ENCODE data around the gene GIMAP1. TPM values are rescaled to one million over a fixed set of nuclear protein-coding genes. Genes with fewer than 3 reads are reported as not detected.
"Not testable (repeated sequence)": the region's sequence is repeated elsewhere in the genome, so short reads cannot be mapped to it uniquely, and the experiment has no call there.

GIMAP1 gene
- not detected in 2 replicates for total RNA-seq (2014; rRNA removed; shearing (Covaris generic))

GRCh38 chr7:150716368-150716767 is at the start of gene GIMAP1:
Gene GIMAP1 (plus strand): TSS chr7:150716613. CDS start chr7:150719048, 2,435 bp downstream.
- no peak for DNase-seq (ENCODE audit: low spot score)

GRCh38 chr7:150668472-150668911 is 47.9 kb upstream of the GIMAP1 start:
- no peak for DNase-seq (ENCODE audit: low spot score)

DNA sequence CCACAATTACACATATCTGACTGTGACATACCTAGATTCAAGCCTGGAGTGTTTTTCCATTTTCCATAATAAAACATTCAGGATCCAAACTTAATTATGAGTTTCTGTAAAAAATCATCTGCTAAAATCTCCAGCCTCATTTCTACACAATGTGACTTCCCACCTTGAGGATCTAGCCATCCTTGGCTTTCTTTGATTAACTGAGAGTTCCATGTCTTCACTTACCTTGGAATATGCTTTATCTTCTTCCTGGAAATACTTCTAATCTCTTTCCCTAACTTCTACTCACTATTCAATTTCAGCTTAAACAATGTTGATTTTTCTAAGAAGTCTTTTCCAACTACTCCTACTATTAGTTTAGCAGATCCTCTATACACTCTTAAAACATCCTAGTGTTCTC is 47.4 kb upstream of the GIMAP1 start:
- no peak for DNase-seq (ENCODE audit: low spot score)

DNA sequence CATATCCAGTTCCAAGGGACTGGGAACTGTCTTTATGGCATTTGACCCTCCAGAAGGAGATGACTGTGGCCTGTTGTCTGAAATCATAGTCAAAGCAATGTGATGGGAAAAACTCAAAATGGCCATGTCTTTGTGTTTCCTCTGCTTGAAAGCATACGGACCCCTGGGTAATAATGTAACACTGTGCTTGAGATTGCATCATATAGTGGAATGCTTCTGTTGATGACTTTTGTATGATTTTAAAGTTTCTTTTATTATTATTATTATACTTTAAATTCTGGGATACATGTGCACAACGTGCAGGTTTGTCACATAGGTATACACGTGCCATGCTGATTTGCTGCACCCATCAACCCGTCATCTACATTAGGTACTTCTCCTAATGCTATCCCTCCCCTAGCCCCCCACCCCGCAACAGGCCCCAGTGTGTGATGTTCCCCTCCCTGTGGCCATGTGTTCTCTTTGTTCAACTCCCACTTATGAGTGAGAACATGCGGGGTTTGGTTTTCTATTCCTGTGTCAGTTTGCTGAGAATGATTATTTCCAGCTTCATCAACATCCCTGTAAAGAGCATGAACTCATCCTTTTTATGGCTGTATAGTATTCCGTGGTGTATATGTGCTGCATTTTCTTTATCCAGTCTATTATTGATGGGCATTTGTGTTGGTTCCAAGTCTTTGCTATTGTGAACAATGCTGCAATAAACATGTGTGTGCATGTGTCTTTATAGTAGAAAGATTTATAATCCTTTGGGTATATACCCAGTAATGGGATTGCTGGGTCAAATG is 44.4 kb upstream of the GIMAP1 start:
- DNase-seq (ENCODE audit: low spot score) = not testable (repeated sequence)

DNA sequence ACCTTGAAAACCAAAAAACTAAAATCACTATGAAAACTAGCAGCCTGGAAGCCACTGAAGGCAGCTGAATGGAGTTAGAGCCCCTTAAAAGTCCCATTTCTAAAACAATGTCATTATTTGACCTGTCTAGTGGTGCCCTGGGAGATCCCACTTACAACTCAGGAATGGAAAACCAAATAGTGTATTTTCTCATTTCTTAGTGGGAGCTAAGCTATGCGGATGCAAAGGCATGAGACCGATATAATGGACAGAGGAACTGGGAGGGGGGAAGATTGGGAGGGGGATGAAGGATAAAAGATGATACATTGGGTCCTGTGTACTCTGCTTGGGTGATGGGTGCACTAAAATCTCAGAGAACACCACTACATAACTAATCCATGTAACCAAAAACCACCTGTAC is 40.7 kb upstream of the GIMAP1 start:
- DNase-seq (ENCODE audit: low spot score) = no peak

- not testable (repeated sequence) for DNase-seq (ENCODE audit: low spot score)
These were observed 40.1 kb upstream of the GIMAP1 start for GRCh38 chr7:150676276-150676675.

DNA sequence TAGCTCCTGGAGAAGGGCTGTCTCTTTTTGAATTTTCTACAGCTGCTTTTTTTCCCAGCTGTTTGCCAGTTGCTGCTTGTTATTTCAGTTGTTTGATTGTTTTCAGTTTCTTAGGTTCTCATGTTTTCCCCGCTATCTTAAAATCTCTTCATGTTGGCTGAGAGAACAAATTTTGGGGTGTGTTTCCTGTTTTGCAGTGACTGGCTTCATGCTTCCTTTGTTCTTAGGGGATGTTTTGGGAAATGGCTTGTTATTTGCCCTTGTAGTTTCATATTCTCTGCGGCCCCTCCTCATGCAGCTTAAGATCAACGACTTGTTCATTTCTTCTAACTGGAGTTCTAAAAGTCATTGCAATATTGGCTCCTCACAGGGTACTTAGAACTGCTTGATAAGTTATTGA is 39.6 kb upstream of the GIMAP1 start:
- DNase-seq (ENCODE audit: low spot score) = not testable (repeated sequence)

DNA sequence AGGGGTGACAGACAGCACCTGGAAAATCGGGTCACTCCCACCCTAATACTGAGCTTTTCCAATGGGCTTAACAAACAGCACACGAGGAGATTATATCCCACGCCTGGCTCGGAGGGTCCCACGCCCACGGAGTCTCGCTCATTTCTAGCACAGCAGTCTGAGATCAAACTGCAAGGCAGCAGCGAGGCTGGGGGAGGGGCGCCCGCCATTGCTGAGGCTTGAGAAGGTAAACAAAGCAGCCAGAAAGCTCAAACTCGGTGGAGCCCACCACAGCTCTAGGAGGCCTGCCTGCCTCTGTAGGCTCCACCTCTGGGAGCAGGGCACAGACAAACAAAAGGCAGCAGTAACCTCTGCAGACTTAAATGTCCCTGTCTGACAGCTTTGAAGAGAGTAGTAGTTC is 37.8 kb upstream of the GIMAP1 start:
- DNase-seq (ENCODE audit: low spot score) = not testable (repeated sequence)

DNA sequence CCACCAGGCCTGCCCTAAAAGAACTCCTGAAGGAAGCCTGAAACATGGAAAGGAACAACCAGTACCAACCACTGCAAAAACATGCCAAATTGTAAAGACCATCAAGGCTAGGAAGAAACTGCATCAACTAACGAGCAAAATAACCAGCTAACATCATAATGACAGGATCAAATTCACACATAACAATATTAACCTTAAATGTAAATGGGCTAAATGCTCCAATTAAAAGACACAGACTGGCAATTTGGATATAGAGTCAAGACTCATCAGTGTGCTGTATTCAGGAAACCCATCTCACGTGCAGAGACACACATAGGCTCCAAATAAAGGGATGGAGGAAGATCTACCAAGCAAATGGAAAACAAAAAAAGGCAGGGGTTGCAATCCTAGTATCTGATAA is 36.0 kb upstream of the GIMAP1 start:
- not testable (repeated sequence) for DNase-seq (ENCODE audit: low spot score)

- DNase-seq (ENCODE audit: low spot score) = peak; percentile 66
These were observed 31.0 kb upstream of the GIMAP1 start, which contains the start of gene GIMAP2 for GRCh38 chr7:150685219-150686029. Gene GIMAP2 (plus strand): TSS chr7:150685706. CDS start chr7:150687060, 1,354 bp downstream.

GRCh38 chr7:150686030-150686631 is 30.3 kb upstream of the GIMAP1 start:
- DNase-seq (ENCODE audit: low spot score) = no peak

DNA sequence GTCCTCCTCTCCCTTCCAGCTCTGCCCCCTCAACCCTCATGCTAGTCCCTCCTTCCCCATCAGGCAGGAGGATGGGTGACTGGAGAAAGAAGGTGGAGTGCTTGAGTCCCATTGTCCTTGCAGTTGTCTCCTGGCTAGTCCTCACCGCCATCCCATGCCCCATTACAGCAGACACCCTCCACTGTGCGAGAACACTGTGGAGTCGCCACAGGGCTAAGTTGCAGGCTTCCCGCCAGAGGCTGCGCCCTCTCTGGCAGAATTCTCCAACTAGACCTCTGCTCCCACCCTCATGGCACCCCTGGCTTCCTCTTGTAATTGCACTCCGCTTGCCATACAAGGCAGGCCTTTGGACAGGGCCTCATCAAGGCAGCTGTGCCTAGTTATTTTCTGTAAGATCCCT is 27.8 kb upstream of the GIMAP1 start:
- DNase-seq (ENCODE audit: low spot score) = no peak

- no peak for DNase-seq (ENCODE audit: low spot score)
These were observed 20.8 kb upstream of the GIMAP1 start for GRCh38 chr7:150695654-150696053.

DNA sequence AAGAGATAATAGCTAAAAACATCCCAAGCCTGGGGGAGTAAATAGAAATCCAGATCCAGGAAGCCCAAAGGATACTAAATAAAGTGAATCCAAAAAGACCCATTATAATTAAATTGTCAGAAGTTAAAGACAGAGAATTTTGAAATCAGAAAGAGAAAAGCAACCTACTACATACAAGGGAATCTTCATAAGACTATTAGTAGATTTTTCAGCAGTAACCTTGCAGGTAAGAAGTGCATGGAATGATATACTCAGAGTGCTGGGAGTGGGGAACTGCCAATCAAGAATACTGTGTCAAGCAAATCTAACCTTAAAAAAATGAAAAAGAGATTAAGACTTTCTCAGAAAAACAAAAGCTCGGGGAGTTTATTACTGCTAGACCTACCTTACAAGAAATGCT is 13.2 kb upstream of the GIMAP1 start:
- DNase-seq (ENCODE audit: low spot score) = no peak

- no peak for DNase-seq (ENCODE audit: low spot score)
These were observed 1.1 kb upstream of the GIMAP1 start for GRCh38 chr7:150715293-150715692.

DNA sequence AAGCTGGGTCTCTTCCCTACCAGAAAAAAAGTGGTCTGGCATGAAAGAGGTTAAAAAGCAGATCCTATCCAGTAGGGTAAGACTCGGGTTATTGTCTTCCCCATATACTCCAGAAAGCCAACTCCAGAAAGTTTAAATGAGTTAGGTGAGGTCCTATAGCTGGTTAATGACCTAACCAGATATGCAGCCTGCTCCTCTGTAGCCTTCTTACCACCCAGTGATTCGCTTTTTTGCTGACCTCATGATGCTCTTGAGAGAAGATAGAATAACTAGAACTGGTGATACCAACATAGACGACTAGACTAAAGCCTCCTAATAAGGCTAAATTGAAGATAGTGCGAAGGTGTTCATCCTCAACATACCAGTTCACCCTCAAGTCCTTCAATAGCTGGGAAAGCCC is 675 bp upstream of the GIMAP1 start:
- DNase-seq (ENCODE audit: low spot score) = no peak

GRCh38 chr7:150716939-150717338 is 526 bp downstream of the GIMAP1 start:
- DNase-seq (ENCODE audit: low spot score) = no peak

GRCh38 chr7:150717814-150718420 is 1.5 kb downstream of the GIMAP1 start:
- DNase-seq (ENCODE audit: low spot score) = no peak

GRCh38 chr7:150719436-150719835 is 3.0 kb downstream of the GIMAP1 start:
- DNase-seq (ENCODE audit: low spot score) = no peak

GRCh38 chr7:150719960-150720891 is 3.8 kb downstream of the GIMAP1 start:
- no peak for DNase-seq (ENCODE audit: low spot score)

DNA sequence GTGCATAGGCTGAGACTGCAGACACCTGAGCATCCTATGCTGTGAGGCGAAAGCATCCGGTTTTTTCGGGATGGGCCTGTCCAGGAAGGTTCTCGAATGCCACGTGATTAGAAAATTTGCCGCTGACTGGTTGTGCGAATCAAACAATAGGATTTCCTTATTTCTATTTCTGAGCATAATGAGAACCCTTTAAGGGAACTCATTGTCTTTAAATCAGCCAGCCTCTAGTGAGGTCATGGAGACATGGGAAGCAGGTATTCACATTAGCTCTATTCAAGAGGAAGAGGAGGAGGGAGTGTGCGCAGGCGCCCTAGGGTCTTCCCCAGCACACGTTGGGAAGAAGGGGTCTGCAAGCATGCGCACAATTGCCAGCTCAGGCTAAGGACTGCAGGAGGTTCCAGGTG is 5.6 kb downstream of the GIMAP1 start:
- DNase-seq (ENCODE audit: low spot score) = no peak

Data from H4 (cell line).